Ovary (tissue), 3 donors: ENCODE measurements around the gene MBP.

Experiments used
- POLR2A ChIP-seq: fragments of 450-650 bp; IDR thresholded peaks from one replicate; pipeline ENCODE4 v1.6.1; 2017; ENCODE audit warnings: antibody characterized with exemption, mild to moderate bottlenecking, moderate library complexity
- TF ChIP-seq, protein P1 (sequence below), 3 donors: fragments of 450-650 bp in 2 of 3; fragments of 200-600 bp in 1 of 3; IDR thresholded peaks; one replicate each; pipeline versions ENCODE4 v1.5.1 to v1.8.0; 2016 to 2022; ENCODE audit warnings: antibody characterized with exemption in 3 of 3, mild to moderate bottlenecking in 1 of 3
- donor health status: DM: no; HTN: no; CAD: no.

DNA sequence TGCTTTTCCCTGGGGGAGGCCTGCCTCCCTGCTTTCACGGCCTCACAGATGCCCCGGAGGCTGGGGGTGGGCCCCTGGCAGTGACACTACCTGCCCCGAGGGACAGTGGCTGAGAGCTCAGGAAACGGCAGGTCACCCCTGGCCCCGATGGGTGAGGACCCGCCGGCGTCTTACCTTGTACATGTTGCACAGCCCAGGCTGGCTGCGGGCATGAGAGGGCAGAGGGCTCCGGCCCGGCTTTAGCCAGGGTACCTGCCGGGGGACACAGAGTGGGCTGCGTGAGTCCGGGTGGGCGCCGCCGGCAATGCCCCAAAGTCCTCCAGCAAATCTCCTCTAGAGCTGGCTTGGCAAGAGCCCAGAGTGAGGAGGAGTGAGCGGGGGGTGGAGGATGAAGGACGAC is 122.9 kb downstream of the MBP start:
- no peak for TF ChIP-seq POLR2A
- TF ChIP-seq, protein P1, sequence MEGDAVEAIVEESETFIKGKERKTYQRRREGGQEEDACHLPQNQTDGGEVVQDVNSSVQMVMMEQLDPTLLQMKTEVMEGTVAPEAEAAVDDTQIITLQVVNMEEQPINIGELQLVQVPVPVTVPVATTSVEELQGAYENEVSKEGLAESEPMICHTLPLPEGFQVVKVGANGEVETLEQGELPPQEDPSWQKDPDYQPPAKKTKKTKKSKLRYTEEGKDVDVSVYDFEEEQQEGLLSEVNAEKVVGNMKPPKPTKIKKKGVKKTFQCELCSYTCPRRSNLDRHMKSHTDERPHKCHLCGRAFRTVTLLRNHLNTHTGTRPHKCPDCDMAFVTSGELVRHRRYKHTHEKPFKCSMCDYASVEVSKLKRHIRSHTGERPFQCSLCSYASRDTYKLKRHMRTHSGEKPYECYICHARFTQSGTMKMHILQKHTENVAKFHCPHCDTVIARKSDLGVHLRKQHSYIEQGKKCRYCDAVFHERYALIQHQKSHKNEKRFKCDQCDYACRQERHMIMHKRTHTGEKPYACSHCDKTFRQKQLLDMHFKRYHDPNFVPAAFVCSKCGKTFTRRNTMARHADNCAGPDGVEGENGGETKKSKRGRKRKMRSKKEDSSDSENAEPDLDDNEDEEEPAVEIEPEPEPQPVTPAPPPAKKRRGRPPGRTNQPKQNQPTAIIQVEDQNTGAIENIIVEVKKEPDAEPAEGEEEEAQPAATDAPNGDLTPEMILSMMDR (IDR thresholded peaks at IDR 0.05), result no peak
